Left renal pelvis (tissue), 4 donors: ENCODE results near the gene STAT4. TPM values are rescaled to one million over a fixed set of nuclear protein-coding genes. Genes with fewer than 3 reads are reported as not detected.
A peak's percentile ranks its signal among the peaks of the same experiment; 100 is the strongest.

ENCODE experiments used
- DNase-seq, 4 donors: peaks; one replicate each; pipeline ENCODE4 v3.0.0-alpha.2; 2013; ENCODE audit warnings: low read depth in 4 of 4, low spot score in 3 of 4
- polyA plus RNA-seq, 4 donors: library from polyadenylated mRNA; unstranded; fragments of 120-200 nt; gene quantifications; one replicate each; pipeline ENCODE4 v1.2.1, GENCODE V29; 2013; ENCODE audit not compliant: insufficient read length in 4 of 4

STAT4 gene
- polyA plus RNA-seq, 4 donors = 9.0 to 10.9 (median 9.5) TPM

- no peak for DNase-seq
Observed at GRCh38 chr2:191019376-191019775, 131.4 kb downstream of the STAT4 start.

DNA sequence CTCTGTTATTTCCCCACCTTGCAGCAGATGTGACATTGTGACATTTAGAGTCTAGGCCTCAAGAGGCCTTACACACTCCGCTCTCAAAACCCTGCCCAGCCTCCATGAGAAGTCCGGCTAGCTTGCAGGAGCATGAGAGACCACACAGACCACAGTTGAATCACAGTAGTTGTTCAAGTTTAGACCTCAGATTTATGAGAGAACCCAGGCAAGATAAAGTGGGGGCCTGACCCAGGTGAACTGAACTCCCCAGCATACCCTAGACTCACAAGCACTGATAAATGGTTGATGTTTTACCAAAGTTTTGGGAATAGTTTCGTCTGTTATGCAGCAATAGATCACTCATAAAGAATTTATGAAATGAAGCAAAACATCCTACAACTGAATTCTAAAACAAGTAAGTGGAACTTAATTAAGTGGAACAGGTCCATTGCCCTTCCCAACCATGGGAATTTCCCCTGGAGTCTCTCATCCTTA lies 132.1 kb downstream of the STAT4 start:
- no peak for DNase-seq

DNA sequence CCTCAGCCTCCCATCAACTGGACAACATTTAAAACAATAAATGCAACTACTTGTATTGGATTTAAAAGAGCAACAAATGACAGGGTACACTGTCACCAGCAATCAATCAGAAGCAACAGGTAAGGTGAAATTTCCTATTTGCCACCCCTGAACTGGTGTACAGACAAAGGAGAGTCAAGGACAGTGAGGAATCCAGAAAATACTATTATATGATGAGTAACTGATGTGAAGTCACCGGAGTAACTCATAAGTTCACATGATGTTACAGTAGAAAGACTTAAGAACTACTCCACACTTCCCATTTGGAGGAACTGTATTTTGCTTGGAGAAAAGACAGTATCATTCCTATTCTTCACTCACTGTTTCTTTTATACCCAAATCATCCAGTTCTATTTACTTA lies 132.7 kb downstream of the STAT4 start:
- no peak for DNase-seq

DNA sequence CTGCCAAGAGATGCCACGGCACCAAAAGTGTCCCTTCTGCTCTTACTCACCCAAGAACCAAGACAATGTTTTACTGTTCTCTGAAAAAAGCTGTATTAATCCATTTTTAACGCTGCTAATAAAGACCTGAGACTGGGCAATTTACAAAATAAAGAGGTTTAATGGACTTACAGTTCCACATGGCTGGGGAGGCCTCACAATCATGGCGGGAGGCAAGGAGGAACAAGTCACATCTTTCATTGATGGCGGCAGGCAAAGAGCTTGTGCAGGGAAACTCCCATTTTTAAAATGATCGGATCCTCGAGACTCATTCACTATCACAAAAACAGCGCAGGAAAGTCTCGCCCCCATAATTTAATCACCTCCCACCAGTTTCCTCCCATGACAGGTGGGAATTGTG lies 135.0 kb downstream of the STAT4 start:
- DNase-seq = no peak

GRCh38 chr2:191015239-191015638 lies 135.6 kb downstream of the STAT4 start:
- DNase-seq = no peak

- no peak for DNase-seq
Observed at GRCh38 chr2:191014653-191015020, 136.2 kb downstream of the STAT4 start.

DNA sequence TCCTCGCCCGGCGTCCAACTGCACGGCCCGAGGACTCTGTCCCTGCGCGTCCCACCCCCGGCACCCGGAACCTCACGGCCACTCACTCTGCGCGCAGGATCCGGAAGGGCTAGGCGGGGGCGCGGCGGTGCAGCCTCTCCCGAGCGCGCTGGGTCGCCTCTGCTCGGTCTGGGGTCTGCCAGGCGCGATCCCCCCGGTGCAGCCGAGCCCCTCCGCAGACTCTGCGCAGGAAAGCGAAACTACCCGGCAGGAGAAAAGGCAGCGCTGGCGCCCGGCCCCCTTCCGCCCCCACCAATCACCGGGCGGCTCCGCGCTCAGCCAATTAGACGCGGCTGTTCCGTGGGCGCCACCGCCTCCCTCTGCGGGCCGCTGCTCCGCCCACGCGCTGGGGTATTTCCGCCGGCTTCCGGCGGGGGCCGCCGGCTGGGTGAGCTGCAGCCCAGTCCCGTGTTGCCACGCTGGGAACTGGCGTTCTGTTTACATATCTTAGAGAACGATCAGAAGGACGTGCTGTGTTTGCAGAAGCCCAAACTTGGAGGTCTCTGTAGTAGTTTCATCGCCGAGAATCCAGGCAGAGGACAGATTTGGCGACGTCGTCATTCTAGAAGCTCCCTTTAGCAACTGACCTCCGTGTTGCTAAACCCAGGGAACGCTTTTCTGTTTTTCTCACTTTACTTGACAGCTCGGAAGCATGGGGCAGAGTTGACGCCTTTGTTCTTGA lies 136.7 kb downstream of the STAT4 start, which contains the start of gene STAT1:
TSS of gene STAT1 (minus strand) at position 240 of the 721 bp plus-strand sequence. CDS start 4,168 bp downstream, outside the sequence.
- DNase-seq = peak; percentile 79 to 89 (median 88)

DNA sequence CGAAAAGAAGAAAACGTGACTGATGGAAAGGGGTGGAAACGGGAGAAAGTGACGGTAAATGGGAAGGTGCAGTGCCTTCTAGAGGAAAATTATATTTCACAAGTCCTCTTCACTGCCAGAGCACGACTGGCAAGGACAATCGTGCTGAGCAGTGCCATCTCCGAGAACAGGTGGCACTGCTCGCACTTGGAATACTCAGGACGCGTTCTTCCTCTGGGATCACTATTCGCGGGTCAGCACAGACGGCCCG lies 137.2 kb downstream of the STAT4 start:
- DNase-seq = no peak

DNA sequence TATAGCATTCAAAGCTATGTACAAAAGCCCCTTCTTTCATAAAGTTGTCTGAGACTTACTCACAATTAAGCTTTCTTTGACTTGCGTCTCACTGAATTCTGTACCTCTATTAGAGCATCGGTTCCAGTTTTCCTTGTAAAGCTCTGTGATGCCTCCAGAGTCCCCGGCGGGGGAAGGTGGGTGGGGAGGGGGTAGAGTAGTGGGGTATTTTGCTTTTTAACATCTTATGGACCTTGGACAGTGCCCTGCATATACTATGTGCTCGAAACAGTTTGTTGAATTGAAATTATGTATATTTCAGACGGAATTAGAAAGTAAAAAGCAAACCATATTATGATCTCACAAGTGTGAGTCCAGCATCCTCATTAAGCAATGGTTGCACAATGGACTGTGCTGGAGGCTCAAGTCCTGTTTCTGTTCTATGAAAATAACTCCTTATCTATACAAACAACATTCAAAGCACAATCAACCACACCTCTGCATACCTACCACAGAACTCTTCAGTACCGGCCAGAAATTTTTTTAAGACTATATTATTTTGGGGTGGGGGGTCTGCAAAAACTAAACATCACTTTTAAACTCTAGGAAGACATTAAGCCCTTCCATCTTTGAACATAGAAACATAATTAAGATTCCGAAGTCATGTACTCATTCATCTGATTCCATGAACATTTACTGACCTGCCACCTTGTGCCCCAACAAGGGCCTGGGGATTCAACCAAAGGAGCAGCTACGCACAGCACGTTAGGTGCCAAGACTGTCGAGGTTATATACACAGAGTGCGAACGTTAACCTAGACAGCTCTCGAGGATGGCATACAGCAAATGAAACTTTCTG lies 137.7 kb downstream of the STAT4 start:
- DNase-seq = no peak

GRCh38 chr2:191012346-191012745 lies 138.4 kb downstream of the STAT4 start:
- DNase-seq = no peak

DNA sequence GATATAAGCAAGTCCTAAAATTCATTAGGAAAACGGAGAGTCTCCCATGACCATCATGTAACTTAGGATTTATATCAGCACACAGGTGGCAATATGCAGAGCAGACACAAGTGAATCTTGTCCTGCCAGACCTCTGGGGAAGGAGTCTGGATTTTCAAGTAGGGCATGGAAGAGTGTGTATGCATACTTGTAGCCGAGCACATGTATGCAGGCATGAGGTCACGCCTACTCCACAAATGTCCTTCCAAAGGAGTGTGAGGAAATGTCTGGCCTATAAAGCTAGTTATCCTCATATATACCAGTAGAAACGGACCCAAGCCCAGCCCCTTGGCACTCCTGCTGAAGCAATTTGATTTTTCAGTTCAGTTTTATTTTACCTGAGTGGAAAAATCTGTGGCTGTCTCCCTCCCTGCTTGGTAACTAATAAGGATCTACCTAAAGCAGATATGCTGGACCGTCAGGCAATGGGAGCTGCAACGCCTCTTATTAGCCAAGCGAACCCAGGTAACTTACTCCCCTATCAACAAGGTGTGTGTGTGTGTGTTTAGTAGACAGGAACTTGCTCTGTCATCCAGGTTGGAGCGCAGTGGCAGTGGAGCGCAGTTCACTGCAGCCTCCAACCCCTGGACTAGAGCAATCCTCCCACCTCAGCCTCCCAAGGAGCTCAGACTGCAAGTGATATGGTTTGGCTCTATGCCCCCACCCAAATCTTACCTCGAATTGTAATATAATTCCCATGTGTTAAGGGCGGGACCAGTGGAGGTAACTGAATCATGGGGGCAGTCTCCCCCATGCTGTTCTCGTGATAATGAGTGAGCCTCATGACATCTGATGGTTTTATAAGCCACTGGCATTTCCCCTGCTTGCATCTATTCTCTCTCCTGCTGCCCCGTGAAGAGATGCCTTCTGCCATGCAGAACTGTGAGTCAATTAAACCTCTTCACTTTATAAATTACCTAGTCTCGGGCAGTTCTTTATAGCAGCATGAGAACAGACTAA lies 139.6 kb downstream of the STAT4 start:
- DNase-seq = no peak

DNA sequence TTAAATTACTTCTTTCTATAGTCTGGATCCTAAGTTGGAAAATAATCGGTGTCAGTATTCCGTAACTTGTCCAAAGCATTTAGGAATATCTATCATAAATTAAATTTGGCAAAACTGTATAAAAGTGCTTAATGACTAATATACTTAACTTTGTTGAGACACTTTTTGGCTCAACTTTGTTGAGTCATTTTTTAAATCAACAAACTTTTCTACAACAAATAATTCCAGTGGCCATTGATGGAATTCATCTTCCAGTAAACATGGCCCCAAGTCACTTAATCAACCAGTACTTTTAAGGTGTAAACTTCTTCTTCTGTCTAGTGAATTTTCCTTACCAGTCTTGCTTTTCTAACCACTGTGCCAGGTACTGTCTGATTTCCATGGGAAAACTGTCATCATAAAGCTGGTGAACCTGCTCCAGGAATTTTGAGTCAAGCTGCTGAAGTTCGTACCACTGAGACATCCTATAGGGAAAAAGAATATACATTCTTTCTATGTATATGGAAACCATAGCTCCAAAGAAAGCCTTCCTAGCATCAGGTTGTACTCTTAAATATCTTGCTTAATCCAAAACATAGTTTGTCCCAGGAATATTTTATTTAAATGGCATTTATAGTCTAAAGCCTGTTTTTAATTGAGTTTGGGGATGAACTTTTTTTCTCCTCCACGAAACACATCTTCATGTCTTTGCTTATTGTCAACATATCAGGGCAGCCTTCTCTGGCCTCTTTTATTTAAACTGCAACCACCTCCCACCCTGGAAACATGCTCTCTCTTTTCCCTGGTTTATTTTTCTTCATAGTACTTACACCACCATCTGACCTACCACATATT lies 141.0 kb downstream of the STAT4 start:
- DNase-seq = no peak

DNA sequence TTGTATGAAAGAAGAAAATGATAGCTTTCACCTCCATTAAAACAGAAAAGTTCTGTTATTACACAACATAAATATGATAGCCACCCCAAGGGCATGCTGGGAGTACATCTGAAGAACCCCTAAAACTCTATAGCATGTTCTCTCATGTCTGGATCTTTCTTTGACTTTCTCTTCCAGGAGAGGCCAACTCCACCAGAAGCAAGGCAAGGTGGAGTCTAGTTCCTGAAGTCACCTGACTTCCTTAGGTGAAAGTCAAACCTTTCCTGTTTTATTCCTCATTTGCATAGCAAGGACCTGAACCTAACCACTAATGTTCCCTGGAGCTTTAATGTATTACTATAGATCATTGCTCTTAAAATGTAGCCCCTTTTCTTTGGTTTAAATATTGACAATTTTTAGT lies 142.5 kb downstream of the STAT4 start:
- DNase-seq = no peak

DNA sequence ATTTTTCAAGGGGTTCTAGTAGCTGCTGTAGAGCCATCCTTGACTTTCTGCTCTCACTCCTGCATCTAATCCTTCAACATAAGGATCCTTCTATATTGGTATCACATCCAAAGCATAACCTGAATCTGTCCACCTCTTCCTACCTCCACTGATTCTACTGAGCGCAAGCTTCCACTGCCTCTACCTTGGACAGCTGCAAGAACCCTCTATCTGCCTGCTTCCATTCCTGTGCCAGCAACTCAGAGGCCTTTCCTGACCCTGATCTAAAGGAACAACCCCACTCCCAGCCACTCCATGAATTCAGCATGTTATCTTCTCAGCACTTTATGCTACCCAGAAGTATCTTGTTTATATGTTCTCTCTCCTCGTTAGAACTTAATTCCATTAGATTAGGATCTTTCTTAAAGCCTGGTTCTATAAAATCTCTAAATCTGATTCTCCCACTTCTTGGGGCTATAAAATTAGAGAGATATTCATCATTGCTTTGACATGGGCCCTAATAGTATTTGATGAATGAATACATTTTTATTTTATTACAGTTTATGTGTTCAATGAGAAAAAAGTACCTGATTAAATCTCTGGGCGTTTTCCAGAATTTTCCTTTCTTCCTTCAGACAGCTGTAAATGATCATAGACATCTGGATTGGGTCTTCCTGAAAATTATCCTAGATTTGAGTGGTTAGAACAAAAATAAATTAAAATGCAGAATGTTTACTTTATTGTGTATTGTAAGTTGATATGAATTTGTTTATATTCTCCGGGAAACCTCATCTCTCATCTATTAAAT lies 143.6 kb downstream of the STAT4 start:
- DNase-seq = no peak

GRCh38 chr2:191006297-191006696 lies 144.5 kb downstream of the STAT4 start:
- DNase-seq = no peak

- DNase-seq = no peak
Observed at GRCh38 chr2:191003405-191004309, 147.1 kb downstream of the STAT4 start.

GRCh38 chr2:191001624-191002023 lies 149.2 kb downstream of the STAT4 start:
- no peak for DNase-seq

DNA sequence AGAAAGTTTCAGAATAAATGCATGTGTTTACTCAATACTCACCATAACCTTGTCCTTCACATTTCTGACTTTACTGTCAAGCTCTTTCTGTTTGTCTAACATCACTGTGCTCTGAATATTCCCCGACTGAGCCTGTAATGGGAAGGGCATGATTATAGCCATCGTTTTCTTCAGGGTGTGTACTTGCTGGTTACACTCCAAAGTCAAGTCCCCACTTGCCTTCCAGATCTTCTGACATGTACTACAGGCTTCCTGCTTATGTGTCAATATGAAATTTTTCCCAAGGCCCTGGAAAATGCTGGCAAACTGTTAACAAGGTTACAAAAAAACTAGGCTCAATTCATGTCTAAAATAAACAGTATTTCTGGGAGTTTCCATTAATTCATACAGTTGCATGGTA lies 149.8 kb downstream of the STAT4 start:
- DNase-seq = no peak
